ENCODE data around the gene TTLL10. TPM values are rescaled to one million over a fixed set of nuclear protein-coding genes. Genes with fewer than 3 reads are reported as not detected.

Gene TTLL10, protein sequence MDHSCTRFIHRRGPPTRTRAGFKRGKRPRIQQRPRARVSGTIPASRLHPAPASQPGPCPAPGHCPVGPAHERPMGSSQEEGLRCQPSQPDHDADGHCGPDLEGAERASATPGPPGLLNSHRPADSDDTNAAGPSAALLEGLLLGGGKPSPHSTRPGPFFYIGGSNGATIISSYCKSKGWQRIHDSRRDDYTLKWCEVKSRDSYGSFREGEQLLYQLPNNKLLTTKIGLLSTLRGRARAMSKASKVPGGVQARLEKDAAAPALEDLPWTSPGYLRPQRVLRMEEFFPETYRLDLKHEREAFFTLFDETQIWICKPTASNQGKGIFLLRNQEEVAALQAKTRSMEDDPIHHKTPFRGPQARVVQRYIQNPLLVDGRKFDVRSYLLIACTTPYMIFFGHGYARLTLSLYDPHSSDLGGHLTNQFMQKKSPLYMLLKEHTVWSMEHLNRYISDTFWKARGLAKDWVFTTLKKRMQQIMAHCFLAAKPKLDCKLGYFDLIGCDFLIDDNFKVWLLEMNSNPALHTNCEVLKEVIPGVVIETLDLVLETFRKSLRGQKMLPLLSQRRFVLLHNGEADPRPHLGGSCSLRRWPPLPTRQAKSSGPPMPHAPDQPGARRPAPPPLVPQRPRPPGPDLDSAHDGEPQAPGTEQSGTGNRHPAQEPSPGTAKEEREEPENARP
- total RNA-seq (under 1 TPM in 2 of 7 donors, not detected in 5; 0.17 to 0.34 TPM), polyA plus RNA-seq (under 1 TPM in 2 of 3 donors, not detected in 1; 0.02 to 0.03 TPM)
- long read RNA-seq, donor 1 = 0 reads
- long read RNA-seq, donor 2 = 0 reads

GRCh38 chr1:1173793-1174415 lies at the start of gene TTLL10:
Gene TTLL10, plus strand, starts transcription at chr1:1173880. Its CDS starts 5,336 bp downstream, at chr1:1179216.
- no peak within 1 kb of the TSS for H3K27ac ChIP-seq
- peaks cover 0 to 56% (median 38%) of the 10 kb centered on the region in 6 donors for H3K4me1 ChIP-seq
- WGBS, 5 donors = 9 to 39% (median 29%) methylated on average over 17 to 35 of the region's 35 CpGs
- peaks cover 0 to 5% (median 0%) of the 10 kb centered on the region in 8 donors for H3K9me3 ChIP-seq
- H3K27me3 ChIP-seq (replicated peaks in 1 of 7) = peaks cover 0 to 100% (median 65%) of the 10 kb centered on the region in 7 donors
- intact Hi-C loops (cut with DNase I; ENCODE audit: low total_unique reads) = no loop called here
- no peaks in the 10 kb centered on the region for H3K36me3 ChIP-seq
- H3K4me3 ChIP-seq = peak within 1 kb of the TSS in 1 of 8 donors; percentile 19
- DNase-seq = peak; percentile 82
- no peak for TF ChIP-seq POLR2A (IDR thresholded peaks at IDR 0.05)
- no peak for TF ChIP-seq POLR2AphosphoS5 (IDR thresholded peaks at IDR 0.05)
- TF ChIP-seq, protein P1, sequence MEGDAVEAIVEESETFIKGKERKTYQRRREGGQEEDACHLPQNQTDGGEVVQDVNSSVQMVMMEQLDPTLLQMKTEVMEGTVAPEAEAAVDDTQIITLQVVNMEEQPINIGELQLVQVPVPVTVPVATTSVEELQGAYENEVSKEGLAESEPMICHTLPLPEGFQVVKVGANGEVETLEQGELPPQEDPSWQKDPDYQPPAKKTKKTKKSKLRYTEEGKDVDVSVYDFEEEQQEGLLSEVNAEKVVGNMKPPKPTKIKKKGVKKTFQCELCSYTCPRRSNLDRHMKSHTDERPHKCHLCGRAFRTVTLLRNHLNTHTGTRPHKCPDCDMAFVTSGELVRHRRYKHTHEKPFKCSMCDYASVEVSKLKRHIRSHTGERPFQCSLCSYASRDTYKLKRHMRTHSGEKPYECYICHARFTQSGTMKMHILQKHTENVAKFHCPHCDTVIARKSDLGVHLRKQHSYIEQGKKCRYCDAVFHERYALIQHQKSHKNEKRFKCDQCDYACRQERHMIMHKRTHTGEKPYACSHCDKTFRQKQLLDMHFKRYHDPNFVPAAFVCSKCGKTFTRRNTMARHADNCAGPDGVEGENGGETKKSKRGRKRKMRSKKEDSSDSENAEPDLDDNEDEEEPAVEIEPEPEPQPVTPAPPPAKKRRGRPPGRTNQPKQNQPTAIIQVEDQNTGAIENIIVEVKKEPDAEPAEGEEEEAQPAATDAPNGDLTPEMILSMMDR (IDR thresholded peaks at IDR 0.05 in 8 of 11, conservative IDR thresholded peaks at IDR 0.05 in 3 of 11) = no peak

DNA sequence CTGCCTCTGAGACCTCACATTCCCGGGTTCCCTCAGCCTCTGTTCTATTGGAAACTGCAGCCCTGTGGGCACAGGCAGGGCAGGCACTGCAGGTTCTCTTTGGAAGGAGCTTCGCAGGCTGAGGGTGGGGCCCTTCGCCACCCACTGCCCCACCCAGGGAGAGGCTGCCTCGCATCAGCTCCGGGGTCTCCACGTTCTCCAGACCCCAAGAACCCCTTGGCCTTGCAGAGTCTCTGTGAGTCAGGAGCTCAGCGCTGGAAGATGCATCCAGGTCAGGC lies 49.2 kb upstream of the TTLL10 start:
- Histone ChIP-seq H3K9me3 (no peaks in the 10 kb centered on the region), H3K27ac (no peak overlapping the region), H3K4me3 (no peak overlapping the region), H3K36me3 (no peaks in the 10 kb centered on the region), H3K4me1 (peaks cover 4 to 21% (median 14%) of the 10 kb centered on the region in 6 donors), H3K27me3 (replicated peaks in 1 of 7) (peaks cover 0 to 38% (median 8%) of the 10 kb centered on the region in 7 donors)
- DNase-seq = no peak
- intact Hi-C loops (cut with DNase I; ENCODE audit: low total_unique reads) = no loop called here
- TF ChIP-seq, protein P1 (IDR thresholded peaks at IDR 0.05 in 8 of 11, conservative IDR thresholded peaks at IDR 0.05 in 3 of 11) = no peak
- no peak for TF ChIP-seq POLR2AphosphoS5 (IDR thresholded peaks at IDR 0.05)
- no peak for TF ChIP-seq POLR2A (IDR thresholded peaks at IDR 0.05)
- WGBS, 5 donors = 84 to 97% (median 92%) methylated on average over 2 to 7 of the region's 7 CpGs

GRCh38 chr1:1124786-1125642 lies 48.7 kb upstream of the TTLL10 start:
- Histone ChIP-seq H3K4me3 (no peak overlapping the region), H3K36me3 (no peaks in the 10 kb centered on the region), H3K27me3 (replicated peaks in 1 of 7) (peaks cover 0 to 32% (median 8%) of the 10 kb centered on the region in 7 donors), H3K4me1 (peaks cover 4 to 21% (median 14%) of the 10 kb centered on the region in 6 donors), H3K27ac (no peak overlapping the region), H3K9me3 (no peaks in the 10 kb centered on the region)
- no peak for DNase-seq
- WGBS, 5 donors = 82 to 88% (median 83%) methylated on average over 16 to 29 of the region's 29 CpGs
- TF ChIP-seq POLR2AphosphoS5 (IDR thresholded peaks at IDR 0.05) = no peak
- intact Hi-C loops (cut with DNase I; ENCODE audit: low total_unique reads) = no loop called here

DNA sequence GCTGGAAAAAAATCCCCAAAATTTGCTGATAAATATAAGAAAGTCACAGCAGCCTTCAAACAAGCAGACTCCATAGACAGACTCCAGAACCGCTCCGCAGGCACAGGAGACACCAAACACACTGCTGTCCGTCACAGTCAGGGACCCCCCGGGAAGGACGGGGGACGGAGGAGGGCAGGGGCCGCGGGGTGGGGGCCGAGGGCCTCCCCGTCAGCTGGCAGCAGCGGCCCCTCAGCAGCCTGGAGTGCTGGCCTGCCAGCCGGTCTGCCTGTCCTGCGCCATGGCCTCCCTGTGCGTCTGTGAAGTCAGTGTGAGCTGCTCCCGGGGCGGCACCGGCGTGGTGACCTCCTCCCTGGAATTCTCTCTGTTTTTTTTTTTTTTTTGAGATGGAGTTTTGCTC lies 47.7 kb upstream of the TTLL10 start:
- intact Hi-C loops (cut with DNase I; ENCODE audit: low total_unique reads) = no loop called here
- peaks cover 0 to 23% (median 5%) of the 10 kb centered on the region in 7 donors for H3K27me3 ChIP-seq (replicated peaks in 1 of 7)
- H3K27ac ChIP-seq = no peak overlapping the region
- peaks cover 4 to 21% (median 14%) of the 10 kb centered on the region in 6 donors for H3K4me1 ChIP-seq
- H3K9me3 ChIP-seq = no peaks in the 10 kb centered on the region
- no peak for TF ChIP-seq POLR2A (IDR thresholded peaks at IDR 0.05)
- TF ChIP-seq, protein P1 (IDR thresholded peaks at IDR 0.05 in 8 of 11, conservative IDR thresholded peaks at IDR 0.05 in 3 of 11) = no peak
- TF ChIP-seq POLR2AphosphoS5 (IDR thresholded peaks at IDR 0.05) = no peak
- WGBS, 5 donors = 82 to 95% (median 87%) methylated on average over 18 of the region's 18 CpGs
- DNase-seq = no peak
- no peak overlapping the region for H3K4me3 ChIP-seq
- no peaks in the 10 kb centered on the region for H3K36me3 ChIP-seq

All from spleen (tissue), 13 donors.